PFSK-1 (cell line): ENCODE results near the gene HAPLN2.
A peak's percentile ranks its signal among the peaks of the same experiment; 100 is the strongest.

Experiments used
- FOXP2 ChIP-seq: optimal IDR thresholded peaks from 2 replicates; pipeline ENCODE3; 2011; ENCODE audit warnings: borderline replicate concordance, control low read depth, inconsistent platforms; ENCODE audit not compliant: insufficient read depth; ENCODE audit errors: extremely low read length, extremely low read depth
- POLR2AphosphoS5 ChIP-seq: IDR thresholded peaks from 2 replicates; pipeline ENCODE4 v1.6.1; 2012; ENCODE audit warnings: low read depth, mild to moderate bottlenecking, control low read depth, low read length, moderate library complexity
- REST ChIP-seq, 2 experiments: IDR thresholded peaks; 2 replicates each; pipeline versions ENCODE4 v1.6.1 to v1.8.0; 2011 to 2012; ENCODE audit warnings: low read depth in 2 of 2, low read length in 2 of 2, control low read depth in 1 of 2, inconsistent platforms in 1 of 2, mild to moderate bottlenecking in 1 of 2, moderate library complexity in 1 of 2; ENCODE audit not compliant: insufficient read depth in 1 of 2
- SIN3A ChIP-seq: IDR thresholded peaks from 2 replicates; pipeline ENCODE4 v1.6.1; 2012; ENCODE audit warnings: mild to moderate bottlenecking, low read length, moderate library complexity, borderline replicate concordance; ENCODE audit not compliant: insufficient read depth
- TAF1 ChIP-seq: IDR thresholded peaks from 2 replicates; pipeline ENCODE4 v1.6.1; 2012; ENCODE audit warnings: low read length, control low read depth, borderline replicate concordance; ENCODE audit not compliant: insufficient read depth

Gene HAPLN2

GRCh38 chr1:156608036-156608674 lies 11.1 kb upstream of the HAPLN2 start:
- TF ChIP-seq FOXP2 (no peak), TAF1 (no peak), REST (IDR thresholded peaks at IDR 0.05; ENCODE audit: insufficient read depth in 1 of 2, low read depth in 2 of 2, low read length in 2 of 2) (no peak), POLR2AphosphoS5 (no peak), SIN3A (no peak)

DNA sequence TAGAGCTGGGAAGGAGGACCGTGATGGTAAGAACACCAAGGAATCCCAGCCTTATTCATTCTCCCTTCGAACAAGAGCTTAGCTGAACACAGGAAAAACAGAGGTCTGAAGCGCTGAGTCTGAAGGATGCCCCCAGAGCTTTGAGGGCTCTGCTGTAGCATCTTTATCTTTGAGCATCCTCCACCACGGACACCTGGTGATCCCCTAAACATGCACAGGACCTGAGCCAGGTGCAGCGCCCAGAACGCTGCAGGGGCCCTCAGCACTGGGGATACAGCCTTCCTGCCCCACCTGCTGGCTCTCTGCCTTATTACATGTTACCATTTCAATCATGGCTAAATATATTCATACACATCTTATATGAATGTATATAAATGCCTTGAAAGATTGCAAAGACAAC lies 10.2 kb upstream of the HAPLN2 start:
- TF ChIP-seq SIN3A: no peak
- no peak for TF ChIP-seq POLR2AphosphoS5
- TF ChIP-seq FOXP2: no peak

- no peak for TF ChIP-seq REST (IDR thresholded peaks at IDR 0.05; ENCODE audit: insufficient read depth in 1 of 2, low read depth in 2 of 2, low read length in 2 of 2)
- TF ChIP-seq TAF1: no peak
- no peak for TF ChIP-seq SIN3A
- no peak for TF ChIP-seq FOXP2
- TF ChIP-seq POLR2AphosphoS5: no peak
Observed at GRCh38 chr1:156612666-156613065, 6.5 kb upstream of the HAPLN2 start.

DNA sequence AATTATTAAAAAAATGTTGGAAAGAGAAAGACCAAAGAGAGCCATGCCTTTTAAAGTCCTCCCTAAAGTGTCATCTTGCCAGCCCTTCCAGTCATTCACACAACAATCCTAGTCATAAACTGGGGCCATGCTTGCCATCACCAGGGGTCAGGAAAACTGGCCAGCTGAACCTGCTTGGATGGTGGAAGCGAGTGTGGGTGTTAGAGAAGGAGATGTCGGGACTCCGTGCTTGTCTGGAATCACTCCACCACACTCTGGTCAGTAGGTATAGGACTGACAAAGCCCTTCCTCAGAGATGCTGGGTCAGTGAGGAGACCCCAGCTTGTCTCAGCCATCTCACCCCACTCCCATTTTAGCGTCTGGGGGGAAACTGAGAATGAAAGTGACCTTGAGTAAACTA lies 3.3 kb upstream of the HAPLN2 start:
- TF ChIP-seq FOXP2 (no peak), REST (IDR thresholded peaks at IDR 0.05; ENCODE audit: insufficient read depth in 1 of 2, low read depth in 2 of 2, low read length in 2 of 2) (no peak), POLR2AphosphoS5 (no peak), TAF1 (no peak), SIN3A (no peak)

DNA sequence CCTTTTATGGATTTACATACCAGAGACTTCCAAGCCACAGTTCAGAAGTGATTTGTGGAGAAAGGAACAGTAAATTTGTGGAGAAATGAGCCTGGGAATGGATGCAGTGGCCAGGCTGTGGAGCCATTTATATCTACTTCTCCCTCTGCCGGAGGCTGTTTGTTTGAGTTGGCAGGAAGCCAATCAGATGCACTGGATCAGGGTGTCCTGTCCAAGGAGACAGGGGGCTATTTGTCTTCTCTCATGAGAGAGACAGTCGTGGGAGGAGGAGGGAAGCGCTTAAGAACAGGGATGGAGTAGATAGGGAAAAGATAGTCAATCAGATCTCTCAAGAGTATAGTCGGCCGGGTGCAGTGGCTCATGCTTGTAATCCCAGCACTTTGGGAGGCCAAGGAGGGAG lies 2.8 kb upstream of the HAPLN2 start:
- TF ChIP-seq REST (IDR thresholded peaks at IDR 0.05; ENCODE audit: insufficient read depth in 1 of 2, low read depth in 2 of 2, low read length in 2 of 2) (peak in 1 of 2 experiments; percentile 71; a peak in 2 of 4 replicates), SIN3A (no peak), POLR2AphosphoS5 (0 out of 2 replicates have a peak, but pooled peaks have one; percentile 49)
